Natural killer cell (primary cell): Measurements from ENCODE around the gene HEATR3. TPM values are rescaled to one million over a fixed set of nuclear protein-coding genes. Genes with fewer than 3 reads are reported as not detected.

Experiments used
- ATAC-seq, 3 donors: fragments of 150-1000 bp in 2 of 3; fragments of 200-7000 bp in 1 of 3; cut with Tn5 transposase; 1 replicate in 1 of 3; 2 replicates in 2 of 3; pipeline ENCODE4 v1.10.0; 2021; ENCODE audit warnings: mild to moderate bottlenecking in 2 of 3, moderate library complexity in 2 of 3
- DNase-seq, 2 donors: peaks; one replicate each; pipeline versions ENCODE4 v3.0.0 to v3.0.0-alpha.2; 2013 to 2021; ENCODE audit warnings: mixed read lengths in 1 of 2
- H3K27ac ChIP-seq: one replicate; pipeline ENCODE4 v1.5.1; 2013; ENCODE audit warnings: mild to moderate bottlenecking, low read length
- H3K27me3 ChIP-seq: one replicate; pipeline ENCODE4 v1.6.1; 2013; ENCODE audit warnings: low read length; ENCODE audit not compliant: control insufficient read depth, insufficient read depth
- H3K36me3 ChIP-seq: one replicate; pipeline ENCODE4 v1.6.1; 2013; ENCODE audit warnings: low read length; ENCODE audit not compliant: control insufficient read depth, insufficient read depth
- H3K4me1 ChIP-seq: one replicate; pipeline ENCODE4 v1.6.1; 2013; ENCODE audit warnings: low read length; ENCODE audit not compliant: control insufficient read depth, insufficient read depth
- H3K4me3 ChIP-seq: one replicate; pipeline ENCODE4 v1.5.1; 2013; ENCODE audit warnings: low read length
- H3K9me3 ChIP-seq: one replicate; pipeline ENCODE4 v1.6.1; 2013; ENCODE audit warnings: low read length; ENCODE audit not compliant: control insufficient read depth, insufficient read depth
- H3K27ac Mint-ChIP-seq, 2 donors: one replicate each; pipeline ENCODE4 v1.8.0; 2022; ENCODE audit warnings: mild to moderate bottlenecking in 2 of 2, mixed read lengths in 2 of 2, moderate library complexity in 1 of 2
- H3K27me3 Mint-ChIP-seq, 2 donors: one replicate each; pipeline ENCODE4 v1.8.0; 2022; ENCODE audit warnings: low read depth in 2 of 2, mixed read lengths in 2 of 2
- H3K36me3 Mint-ChIP-seq: one replicate; pipeline ENCODE4 v1.8.0; 2022; ENCODE audit warnings: mixed read lengths
- H3K4me1 Mint-ChIP-seq, 2 donors: one replicate each; pipeline ENCODE4 v1.8.0; 2022; ENCODE audit warnings: mixed read lengths in 2 of 2
- H3K4me3 Mint-ChIP-seq: one replicate; pipeline ENCODE4 v1.8.0; 2022; ENCODE audit warnings: mild to moderate bottlenecking, moderate library complexity, mixed read lengths
- H3K9me3 Mint-ChIP-seq, 2 donors: one replicate each; pipeline ENCODE4 v1.8.0; 2022; ENCODE audit warnings: mixed read lengths in 2 of 2
- WGBS: methylation state at CpG from one replicate; pipeline ENCODE4 v1.1.7; 2013; ENCODE audit warnings: missing lambda C conversion rate; ENCODE audit not compliant: insufficient coverage; 5-methylcytosine and 5-hydroxymethylcytosine counted together
- intact Hi-C: fragments of 100-400 bp; cut with micrococcal nuclease; formaldehyde crosslinking; loops from one replicate; pipeline ENCODE4 v1.14.2; 2022
- total RNA-seq, 4 donors: library from RNA; stranded (reverse); fragments of 120-200 nt in 1 of 4; gene quantifications; one replicate each; pipeline versions ENCODE4 v1.2.3 to v1.2.4, GENCODE V29; 2013 to 2022
- TF ChIP-seq, protein P1 (sequence below): fragments of 200-600 bp; IDR thresholded peaks from one replicate; pipeline ENCODE4 v1.8.0; 2022; ENCODE audit warnings: antibody characterized with exemption

The HEATR3 gene
- total RNA-seq, 3 donors from 2014 or later (not counting 1 experiment from before 2014, with no cell fraction given), result 14.6 to 25.0 (median 21.4) TPM

DNA sequence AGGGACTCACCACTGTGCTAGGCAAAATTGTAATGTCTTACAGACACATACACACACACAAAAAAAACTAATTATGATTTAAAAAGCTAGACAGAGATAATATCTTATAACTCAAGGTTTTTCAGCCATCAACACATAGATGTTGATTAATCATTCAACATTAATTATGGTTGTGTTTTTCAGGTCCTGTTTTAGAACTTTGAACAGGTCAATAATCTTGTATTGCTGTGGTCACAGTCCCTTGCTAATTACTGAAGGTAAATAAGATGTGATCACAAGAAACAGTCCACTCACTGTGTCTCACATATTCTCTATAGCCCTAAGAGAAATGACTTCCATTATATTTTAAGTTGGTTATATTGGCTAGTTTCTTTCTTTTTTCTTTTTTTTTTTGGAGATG lies 54.9 kb downstream of the HEATR3 start:
- H3K27ac ChIP-seq, result no peak overlapping the region
- Mint-ChIP-seq H3K4me1 (no peaks in the 10 kb centered on the region), H3K9me3 (no peaks in the 10 kb centered on the region), H3K27me3 (peaks cover 0 to 9% of the 10 kb centered on the region in 2 donors), H3K36me3 (no peaks in the 10 kb centered on the region), H3K27ac (no peak overlapping the region), H3K4me3 (no peak overlapping the region)
- TF ChIP-seq, protein P1, sequence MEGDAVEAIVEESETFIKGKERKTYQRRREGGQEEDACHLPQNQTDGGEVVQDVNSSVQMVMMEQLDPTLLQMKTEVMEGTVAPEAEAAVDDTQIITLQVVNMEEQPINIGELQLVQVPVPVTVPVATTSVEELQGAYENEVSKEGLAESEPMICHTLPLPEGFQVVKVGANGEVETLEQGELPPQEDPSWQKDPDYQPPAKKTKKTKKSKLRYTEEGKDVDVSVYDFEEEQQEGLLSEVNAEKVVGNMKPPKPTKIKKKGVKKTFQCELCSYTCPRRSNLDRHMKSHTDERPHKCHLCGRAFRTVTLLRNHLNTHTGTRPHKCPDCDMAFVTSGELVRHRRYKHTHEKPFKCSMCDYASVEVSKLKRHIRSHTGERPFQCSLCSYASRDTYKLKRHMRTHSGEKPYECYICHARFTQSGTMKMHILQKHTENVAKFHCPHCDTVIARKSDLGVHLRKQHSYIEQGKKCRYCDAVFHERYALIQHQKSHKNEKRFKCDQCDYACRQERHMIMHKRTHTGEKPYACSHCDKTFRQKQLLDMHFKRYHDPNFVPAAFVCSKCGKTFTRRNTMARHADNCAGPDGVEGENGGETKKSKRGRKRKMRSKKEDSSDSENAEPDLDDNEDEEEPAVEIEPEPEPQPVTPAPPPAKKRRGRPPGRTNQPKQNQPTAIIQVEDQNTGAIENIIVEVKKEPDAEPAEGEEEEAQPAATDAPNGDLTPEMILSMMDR, result no peak
- H3K27me3 ChIP-seq, result no peaks in the 10 kb centered on the region
- DNase-seq (no peak), ATAC-seq (no peak)
- no peaks in the 10 kb centered on the region for H3K36me3 ChIP-seq
- intact Hi-C loops, result no loop called here
- H3K9me3 ChIP-seq, result no peaks in the 10 kb centered on the region
- no peaks in the 10 kb centered on the region for H3K4me1 ChIP-seq
- no peak overlapping the region for H3K4me3 ChIP-seq

- ATAC-seq (no peak), DNase-seq (no peak)
- Mint-ChIP-seq H3K27ac (no peak overlapping the region), H3K36me3 (no peaks in the 10 kb centered on the region), H3K4me3 (no peak overlapping the region), H3K9me3 (no peaks in the 10 kb centered on the region), H3K4me1 (no peaks in the 10 kb centered on the region), H3K27me3 (peaks cover 0 to 9% of the 10 kb centered on the region in 2 donors)
- TF ChIP-seq, protein P1, result no peak
- no peaks in the 10 kb centered on the region for H3K36me3 ChIP-seq
- intact Hi-C loops, result no loop called here
- H3K27me3 ChIP-seq, result no peaks in the 10 kb centered on the region
- no peak overlapping the region for H3K4me3 ChIP-seq
- H3K9me3 ChIP-seq, result no peaks in the 10 kb centered on the region
- H3K27ac ChIP-seq, result no peak overlapping the region
- H3K4me1 ChIP-seq, result no peaks in the 10 kb centered on the region
- WGBS, result 81% methylated on average over 4 of the region's 4 CpGs
These were observed 55.5 kb downstream of the HEATR3 start for GRCh38 chr16:50121278-50121677.

DNA sequence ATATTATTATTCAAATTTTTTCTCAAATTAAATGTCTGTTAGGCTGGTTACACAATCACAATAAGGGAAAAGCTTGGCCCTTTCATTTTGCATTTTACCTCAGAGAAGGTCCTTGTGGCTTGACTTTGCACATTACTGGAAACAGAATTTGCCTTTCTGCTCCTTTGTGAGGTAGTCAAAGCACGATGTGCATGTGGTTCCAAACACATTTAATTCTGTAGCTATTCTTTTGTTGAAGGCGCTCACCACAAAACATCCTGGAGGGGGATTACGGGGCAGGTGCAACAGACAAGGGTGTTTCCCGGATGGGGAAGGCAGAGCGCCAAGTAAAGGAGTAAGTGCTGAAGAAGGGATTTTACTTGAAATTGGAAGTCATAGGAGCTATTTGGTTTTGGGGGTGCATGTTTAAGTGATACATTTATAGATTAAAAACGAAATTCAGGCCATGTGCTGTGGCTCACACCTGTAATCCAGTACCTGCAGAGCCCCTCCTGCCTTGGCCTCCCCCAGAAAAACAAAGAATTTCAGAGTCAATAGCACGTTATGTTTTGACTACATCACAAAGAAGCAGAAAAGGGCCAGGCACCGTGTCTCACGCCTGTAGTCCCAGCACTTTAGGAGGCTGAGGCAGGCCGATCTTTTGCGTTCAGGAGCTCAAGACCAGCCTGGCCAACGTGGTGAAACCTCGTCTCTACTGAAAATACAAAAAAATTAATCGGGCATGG lies 56.1 kb downstream of the HEATR3 start:
- H3K27ac ChIP-seq, result no peak overlapping the region

More for the DNA sequence above, 56.1 kb downstream of the HEATR3 start:
- Mint-ChIP-seq H3K27me3 (peaks cover 0 to 9% of the 10 kb centered on the region in 2 donors), H3K9me3 (no peaks in the 10 kb centered on the region), H3K4me1 (no peaks in the 10 kb centered on the region), H3K4me3 (no peak overlapping the region), H3K27ac (no peak overlapping the region), H3K36me3 (no peaks in the 10 kb centered on the region)
- WGBS, result 68% methylated on average over 14 of the region's 14 CpGs
- Histone ChIP-seq H3K9me3 (no peaks in the 10 kb centered on the region), H3K36me3 (no peaks in the 10 kb centered on the region), H3K4me3 (no peak overlapping the region), H3K27me3 (no peaks in the 10 kb centered on the region), H3K4me1 (no peaks in the 10 kb centered on the region)
- TF ChIP-seq, protein P1, result no peak
- ATAC-seq (no peak), DNase-seq (peak in 1 of 2 donors; percentile 77)
- intact Hi-C loops, result no loop called here
